A549 (cell line): ENCODE results near the gene SEC24B.

ENCODE experiments used
- CEBPB ChIP-seq, 2 experiments: fragments of >200 bp in 1 of 2; sonication (Bioruptor Twin) in 1 of 2; formaldehyde crosslinking in 1 of 2; IDR thresholded peaks; 2 replicates each; pipeline ENCODE4 v1.6.1; 2012 to 2016
- CTCF ChIP-seq: fragments of >200 bp; sonication (Bioruptor Twin); formaldehyde crosslinking; IDR thresholded peaks from 3 replicates; pipeline ENCODE4 v1.5.1; 2016
- EP300 ChIP-seq, 2 experiments: fragments of >200 bp; sonication (Bioruptor Twin); formaldehyde crosslinking; IDR thresholded peaks; 2 replicates in 1 of 2; 3 replicates in 1 of 2; pipeline ENCODE4 v1.6.1; 2016 to 2017
- ESRRA ChIP-seq: fragments of 150-350 bp; IDR thresholded peaks from 2 replicates; pipeline ENCODE4 v1.6.1; 2014; ENCODE audit warnings: mild to moderate bottlenecking, low read length, borderline replicate concordance
- FOSL2 ChIP-seq, 2 experiments: fragments of 450-650 bp in 1 of 2; fragments of >200 bp in 1 of 2; sonication (Bioruptor Twin) in 1 of 2; formaldehyde crosslinking; IDR thresholded peaks; 2 replicates each; pipeline versions ENCODE4 v1.5.0 to v1.6.1; 2016 to 2020; ENCODE audit warnings: mild to moderate bottlenecking in 1 of 2, moderate library complexity in 1 of 2
- HDAC2 ChIP-seq: fragments of 200-600 bp; sonication (generic); IDR thresholded peaks from 2 replicates; pipeline ENCODE4 v1.6.1; 2016
- JUN ChIP-seq, 2 experiments: fragments of >200 bp; sonication (Bioruptor Twin); formaldehyde crosslinking; IDR thresholded peaks; 2 replicates in 1 of 2; 3 replicates in 1 of 2; pipeline ENCODE4 v1.6.1; 2016 to 2017
- MAX ChIP-seq: IDR thresholded peaks from 2 replicates; pipeline ENCODE4 v1.6.1; 2012
- POLR2A ChIP-seq: IDR thresholded peaks from 2 replicates; pipeline ENCODE4 v1.6.1; 2012; ENCODE audit warnings: mild to moderate bottlenecking, low read length
- RAD21 ChIP-seq, 2 experiments: fragments of >200 bp in 1 of 2; sonication (Bioruptor Twin) in 1 of 2; formaldehyde crosslinking in 1 of 2; IDR thresholded peaks in 1 of 2; conservative IDR thresholded peaks in 1 of 2; 2 replicates in 1 of 2; 3 replicates in 1 of 2; pipeline ENCODE4 v1.6.1; 2012 to 2018; ENCODE audit warnings: inconsistent platforms in 1 of 2
- USF2 ChIP-seq: fragments of 450-650 bp; IDR thresholded peaks from 2 replicates; pipeline ENCODE4 v1.6.1; 2014; ENCODE audit warnings: antibody characterized with exemption

- TF ChIP-seq USF2, result no peak
- no peak for TF ChIP-seq POLR2A
- TF ChIP-seq EP300 (IDR thresholded peaks at IDR 0.05), result no peak
- TF ChIP-seq CEBPB (IDR thresholded peaks at IDR 0.05), result no peak
- TF ChIP-seq CTCF, result no peak
- TF ChIP-seq ESRRA, result no peak
- TF ChIP-seq JUN (IDR thresholded peaks at IDR 0.05), result no peak
- no peak for TF ChIP-seq HDAC2
- TF ChIP-seq MAX, result no peak
- TF ChIP-seq FOSL2 (IDR thresholded peaks at IDR 0.05), result no peak
- no peak for TF ChIP-seq FOSL2 (CRISPR knock-in tag; IDR thresholded peaks at IDR 0.05)
- no peak for TF ChIP-seq RAD21 (conservative IDR thresholded peaks at IDR 0.05 in 1 of 2, IDR thresholded peaks at IDR 0.05 in 1 of 2)
These were observed 2.9 kb downstream of the SEC24B start for GRCh38 chr4:109436504-109436903.
